ENCODE data around the gene THSD4. TPM values are rescaled to one million over a fixed set of nuclear protein-coding genes. Genes with fewer than 3 reads are reported as not detected.

Gene THSD4
- total and polyA plus RNA-seq, 2 of the 4 experiments (the other 2 are of a cell fraction), result 25.5 to 31.1 TPM

DNA sequence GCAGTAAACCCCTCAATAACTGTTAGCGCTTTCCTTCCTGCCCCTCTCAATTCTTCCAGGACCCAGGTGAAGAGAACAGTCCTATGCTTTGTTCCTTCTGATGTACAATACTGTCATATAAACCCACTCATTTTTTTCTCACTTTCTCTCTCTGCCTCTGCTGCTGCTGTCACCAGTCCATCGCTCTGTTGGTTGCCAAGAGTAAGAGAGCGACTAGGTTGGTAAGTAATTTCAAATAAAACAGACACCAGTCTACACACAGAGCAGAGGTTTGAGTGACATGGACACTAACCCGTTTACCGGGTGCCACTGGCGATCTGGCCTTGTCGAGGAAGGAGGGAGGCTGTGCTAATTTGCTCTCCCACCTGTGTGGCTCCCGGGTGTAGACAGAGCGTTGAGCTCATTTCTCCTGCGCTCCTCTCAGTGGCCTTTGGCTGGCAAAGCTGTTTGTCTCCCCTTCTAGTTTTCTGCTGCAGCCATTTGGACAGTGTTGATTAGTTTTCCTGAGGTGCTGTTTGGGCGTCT is 215.4 kb downstream of the THSD4 start (continued):
- TF ChIP-seq MXI1 (IDR thresholded peaks at IDR 0.05; ENCODE audit: borderline replicate concordance, low read depth, low read length), result no peak

DNA sequence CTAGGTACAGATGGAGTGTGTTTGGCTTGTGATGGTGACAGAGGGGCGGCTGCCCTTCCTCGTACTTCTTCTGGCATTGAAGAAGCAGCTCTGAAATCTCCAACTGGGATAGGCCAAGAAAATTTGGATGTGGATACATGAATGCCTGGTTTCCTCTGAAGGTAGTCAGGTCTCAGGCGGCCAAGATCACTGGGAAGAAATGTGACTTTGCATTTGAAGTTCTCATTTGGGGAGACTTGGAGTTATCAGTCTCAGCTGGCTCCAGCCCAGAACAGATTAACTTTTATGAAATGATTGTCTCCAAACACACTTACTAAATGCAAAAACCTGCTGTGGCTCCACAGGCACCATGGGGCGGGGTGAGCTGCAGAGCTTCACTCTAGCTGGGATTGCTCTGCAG is 215.9 kb downstream of the THSD4 start:
- Histone ChIP-seq H2BK15ac (ENCODE audit: low read depth, low read length) (peak overlapping the region; percentile 99; the same call in 2 of the 3 replicates), H2BK120ac (ENCODE audit: low read depth, low read length) (peak overlapping the region; percentile 99), H3K14ac (replicated peaks; ENCODE audit: low read depth, low read length) (peak overlapping the region; percentile 96), H2BK20ac (ENCODE audit: low read depth, low read length) (peak overlapping the region; percentile 99), H2AK5ac (ENCODE audit: low read depth, low read length) (peak overlapping the region; percentile 100), H4K8ac (ENCODE audit: low read depth in 2 of 2, low read length in 2 of 2) (peak overlapping the region; percentile 95 to 98; a peak in 3 of 4 replicates), H3K27ac (ENCODE audit: insufficient read depth, low read length) (peak overlapping the region; percentile 97; the same call in 1 of the 2 replicates), H3K4me1 (ENCODE audit: control insufficient read depth, insufficient read depth, low read length) (peaks cover 63% of the 10 kb centered on the region), H3K27me3 (ENCODE audit: control insufficient read depth, insufficient read depth, low read length) (no peaks in the 10 kb centered on the region), H3K4me2 (ENCODE audit: low read depth, low read length) (no peak overlapping the region), H3K23ac (ENCODE audit: low read depth, low read length) (peak overlapping the region; percentile 88; the same call in 1 of the 2 replicates), H3K9me1 (ENCODE audit: insufficient read depth, low read length) (peaks cover 49% of the 10 kb centered on the region), H2AK9ac (replicated peaks; ENCODE audit: low read depth, low read length, poor library complexity) (peak overlapping the region; percentile 47), H3K36me3 (ENCODE audit: control insufficient read depth, insufficient read depth, low read length) (peaks cover 18% of the 10 kb centered on the region), H3K79me1 (ENCODE audit: low read depth in 1 of 2, low read length in 2 of 2) (peaks cover 35 to 78% of the 10 kb centered on the region in 2 experiments), H3K4ac (ENCODE audit: low read depth, low read length) (peak overlapping the region; percentile 98), H4K91ac (ENCODE audit: insufficient read depth, low read depth, low read length) (peak overlapping the region; percentile 99), H3K56ac (ENCODE audit: extremely low read depth, insufficient read depth, low read length) (peak overlapping the region; percentile 4; the same call in 1 of the 2 replicates), H3K9me3 (ENCODE audit: control insufficient read depth, insufficient read depth, low read length) (no peaks in the 10 kb centered on the region), H3K18ac (ENCODE audit: low read depth, low read length) (peak overlapping the region; percentile 99), H2BK5ac (ENCODE audit: low read depth, low read length, poor library complexity, severe bottlenecking) (peak overlapping the region; percentile 99), H3K4me3 (ENCODE audit: insufficient read depth, low read depth, low read length) (no peak overlapping the region), H4K5ac (ENCODE audit: low read depth, low read length) (peak overlapping the region; percentile 93), H4K20me1 (ENCODE audit: insufficient read depth, low read length) (no peaks in the 10 kb centered on the region), H3K9ac (ENCODE audit: low read depth, low read length) (no peak overlapping the region), H2AFZ (replicated peaks; ENCODE audit: low read length, poor library complexity) (no peak overlapping the region)
- CTCF ChIA-PET, result interaction anchor here (1.7 kb wide), 1 partner anchor 112 kb away, joined by 3 read pairs; no protein-coding TSS in a partner anchor
- DNase-seq (no peak), ATAC-seq (ENCODE audit: low read depth) (no peak)
- intact Hi-C loops (cut with micrococcal nuclease) (loop anchor here (5.0 kb wide), 1 partner anchor 214 kb away; the partner anchor contains the start of gene THSD4), in situ Hi-C loops (cut with MboI; ENCODE audit: low sequenced_read_pairs) (no loop called here), dilution Hi-C loops (cut with HindIII; ENCODE audit: low sequenced_read_pairs, unreplicated experiment) (no loop called here)
- POLR2A ChIA-PET (ENCODE audit: unreplicated experiment), result no interaction called here
- BruUV-seq (replicated peaks), result no TSS peak
- WGBS, 2 experiments (ENCODE audit: extremely low coverage in 2 of 2, insufficient read length in 1 of 2), result no CpG with 5 or more reads among the region's 4 CpGs
- TF ChIP-seq ELK1 (IDR thresholded peaks at IDR 0.05; ENCODE audit: borderline replicate concordance, low read depth, low read length) (no peak), USF2 (IDR thresholded peaks at IDR 0.05; ENCODE audit: low read depth, low read length) (no peak), RCOR1 (IDR thresholded peaks at IDR 0.05; ENCODE audit: insufficient replicate concordance, low read length) (no peak), NFE2L2 (IDR thresholded peaks at IDR 0.05; ENCODE audit: low read depth, low read length) (no peak), POLR2A (IDR thresholded peaks at IDR 0.05; ENCODE audit: low read depth, low read length) (no peak), MXI1 (IDR thresholded peaks at IDR 0.05; ENCODE audit: borderline replicate concordance, low read depth, low read length) (no peak), MAZ (IDR thresholded peaks at IDR 0.05; ENCODE audit: borderline replicate concordance, low read depth, low read length) (no peak), MAFK (IDR thresholded peaks at IDR 0.05; ENCODE audit: low read depth, low read length) (no peak), CHD1 (IDR thresholded peaks at IDR 0.05; ENCODE audit: low read depth, low read length) (no peak), FOS (IDR thresholded peaks at IDR 0.05; ENCODE audit: low read depth, low read length) (no peak), SMC3 (IDR thresholded peaks at IDR 0.05; ENCODE audit: low read depth, low read length) (no peak), BHLHE40 (IDR thresholded peaks at IDR 0.05; ENCODE audit: low read depth, low read length) (no peak)
- TF ChIP-seq, protein P1, sequence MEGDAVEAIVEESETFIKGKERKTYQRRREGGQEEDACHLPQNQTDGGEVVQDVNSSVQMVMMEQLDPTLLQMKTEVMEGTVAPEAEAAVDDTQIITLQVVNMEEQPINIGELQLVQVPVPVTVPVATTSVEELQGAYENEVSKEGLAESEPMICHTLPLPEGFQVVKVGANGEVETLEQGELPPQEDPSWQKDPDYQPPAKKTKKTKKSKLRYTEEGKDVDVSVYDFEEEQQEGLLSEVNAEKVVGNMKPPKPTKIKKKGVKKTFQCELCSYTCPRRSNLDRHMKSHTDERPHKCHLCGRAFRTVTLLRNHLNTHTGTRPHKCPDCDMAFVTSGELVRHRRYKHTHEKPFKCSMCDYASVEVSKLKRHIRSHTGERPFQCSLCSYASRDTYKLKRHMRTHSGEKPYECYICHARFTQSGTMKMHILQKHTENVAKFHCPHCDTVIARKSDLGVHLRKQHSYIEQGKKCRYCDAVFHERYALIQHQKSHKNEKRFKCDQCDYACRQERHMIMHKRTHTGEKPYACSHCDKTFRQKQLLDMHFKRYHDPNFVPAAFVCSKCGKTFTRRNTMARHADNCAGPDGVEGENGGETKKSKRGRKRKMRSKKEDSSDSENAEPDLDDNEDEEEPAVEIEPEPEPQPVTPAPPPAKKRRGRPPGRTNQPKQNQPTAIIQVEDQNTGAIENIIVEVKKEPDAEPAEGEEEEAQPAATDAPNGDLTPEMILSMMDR (conservative IDR thresholded peaks at IDR 0.05; ENCODE audit: low read depth, low read length), result no peak

Measured in IMR-90 (cell line).